Keratinocyte (primary cell): Measurements from ENCODE around the gene NUFIP2. TPM values are rescaled to one million over a fixed set of nuclear protein-coding genes. Genes with fewer than 3 reads are reported as not detected.

Experiments
- DNase-seq: peaks from one replicate; pipeline ENCODE4 v3.0.0-alpha.2; 2011; ENCODE audit warnings: low read depth, missing footprints, low spot score
- FAIRE-seq: peaks from 2 replicates; lab custom pipeline; 2011; peaks lifted over from hg19 to GRCh38; lab: Jason Lieb, UNC
- H2AFZ ChIP-seq: 2 replicates; pipeline ENCODE4 v1.6.0; 2012; ENCODE audit warnings: low read length, control low read depth, inconsistent platforms; ENCODE audit not compliant: control insufficient read depth
- H3K27ac ChIP-seq: 2 replicates; pipeline ENCODE4 v1.5.1; 2011; ENCODE audit warnings: low read length; ENCODE audit not compliant: control insufficient read depth, insufficient read depth
- H3K27me3 ChIP-seq: 3 replicates; pipeline ENCODE4 v1.6.0; 2011; ENCODE audit warnings: low read length; ENCODE audit not compliant: control insufficient read depth, insufficient read depth; ENCODE audit errors: extremely low read depth
- H3K36me3 ChIP-seq, 2 experiments: 2 replicates in 1 of 2; 3 replicates in 1 of 2; pipeline ENCODE4 v1.5.1; 2011; ENCODE audit warnings: low read length in 2 of 2, mild to moderate bottlenecking in 1 of 2; ENCODE audit not compliant: control insufficient read depth in 2 of 2, insufficient read depth in 2 of 2; ENCODE audit errors: extremely low read depth in 1 of 2
- H3K4me1 ChIP-seq: 3 replicates; pipeline ENCODE4 v1.5.1; 2011; ENCODE audit warnings: low read length; ENCODE audit not compliant: control insufficient read depth, insufficient read depth; ENCODE audit errors: extremely low read depth
- H3K4me2 ChIP-seq: 3 replicates; pipeline ENCODE4 v1.6.0; 2011; ENCODE audit warnings: low read depth, low read length; ENCODE audit not compliant: control insufficient read depth, insufficient read depth; ENCODE audit errors: extremely low read depth
- H3K4me3 ChIP-seq, 3 experiments: fragments of 200-600 bp in 1 of 3; sonication (generic) in 1 of 3; 2 replicates in 2 of 3; 3 replicates in 1 of 3; pipeline ENCODE4 v1.5.1; 2011 to 2016; ENCODE audit warnings: low read length in 3 of 3, mild to moderate bottlenecking in 3 of 3, control low read depth in 2 of 3, inconsistent platforms in 1 of 3, low read depth in 1 of 3, mixed read lengths in 1 of 3, mixed run types in 1 of 3, moderate library complexity in 1 of 3; ENCODE audit not compliant: control insufficient read depth in 2 of 3, insufficient read depth in 2 of 3; ENCODE audit errors: extremely low read depth in 1 of 3
- H3K79me2 ChIP-seq: 2 replicates; pipeline ENCODE4 v1.6.0; 2012; ENCODE audit warnings: low read length; ENCODE audit not compliant: control insufficient read depth, insufficient read depth
- H3K9ac ChIP-seq: 3 replicates; pipeline ENCODE4 v1.6.0; 2011; ENCODE audit warnings: low read length; ENCODE audit not compliant: control insufficient read depth, insufficient read depth; ENCODE audit errors: extremely low read depth
- H3K9me1 ChIP-seq: 3 replicates; pipeline ENCODE4 v1.6.0; 2011; ENCODE audit warnings: low read length; ENCODE audit not compliant: control insufficient read depth, insufficient read depth; ENCODE audit errors: extremely low read depth
- H3K9me3 ChIP-seq: 2 replicates; pipeline ENCODE4 v1.5.1; 2012; ENCODE audit warnings: low read depth, low read length; ENCODE audit not compliant: control insufficient read depth
- H4K20me1 ChIP-seq: 3 replicates; pipeline ENCODE4 v1.6.0; 2011; ENCODE audit warnings: low read length; ENCODE audit not compliant: control insufficient read depth, insufficient read depth; ENCODE audit errors: extremely low read depth
- CTCF ChIP-seq, 3 experiments: IDR thresholded peaks in 1 of 3; conservative IDR thresholded peaks in 1 of 3; optimal IDR thresholded peaks in 1 of 3; 2 replicates in 2 of 3; 3 replicates in 1 of 3; pipeline versions ENCODE3 to v1.5.1; 2011; ENCODE audit warnings: low read length in 3 of 3, mild to moderate bottlenecking in 3 of 3, moderate library complexity in 2 of 3, control low read depth in 1 of 3, inconsistent platforms in 1 of 3; ENCODE audit not compliant: insufficient read depth in 2 of 3; ENCODE audit errors: extremely low read depth in 1 of 3
- EZH2 ChIP-seq: IDR thresholded peaks from one replicate; pipeline ENCODE4 v1.6.1; 2012; ENCODE audit warnings: inconsistent platforms, mild to moderate bottlenecking, low read length, moderate library complexity
- dilution Hi-C: fragments of 300-500 bp; cut with MboI; formaldehyde crosslinking; loops from one replicate; pipeline ENCODE4 v1.7.0; 2020; ENCODE audit warnings: low sequenced_read_pairs; ENCODE audit not compliant: extremely low pct_ligation_motif_present
- polyA plus RNA-seq, 5 experiments: library from polyadenylated mRNA; depleted of rRNA in 3 of 5; stranded (reverse) in 3 of 5; stranded (forward) in 1 of 5; unstranded in 1 of 5; fragments of >200 nt; gene quantifications; 1 replicate in 1 of 5; 2 replicates in 3 of 5; 3 replicates in 1 of 5; pipeline versions ENCODE4 v1.2.1 to v1.2.3, GENCODE V29; 2011 to 2012; ENCODE audit warnings: missing spikeins in 2 of 5, low read depth in 1 of 5, low replicate concordance in 1 of 5

Gene NUFIP2
- polyA plus RNA-seq, 1 donor (not counting 4 experiments of a cell fraction or from before 2014, with no cell fraction given): 22.0 TPM

- Histone ChIP-seq H3K9me1 (no peaks in the 10 kb centered on the region), H2AFZ (no peak overlapping the region), H4K20me1 (peaks cover 6% of the 10 kb centered on the region), H3K4me2 (no peak overlapping the region), H3K79me2 (peaks cover 33% of the 10 kb centered on the region), H3K27me3 (no peaks in the 10 kb centered on the region), H3K9me3 (no peaks in the 10 kb centered on the region), H3K4me3 (no peak overlapping the region), H3K36me3 (no peaks in the 10 kb centered on the region), H3K27ac (no peak overlapping the region), H3K9ac (no peak overlapping the region), H3K4me1 (peaks cover 11% of the 10 kb centered on the region)
- no peak for FAIRE-seq
- dilution Hi-C loops: no loop called here
- TF ChIP-seq EZH2: no peak
- TF ChIP-seq CTCF (optimal IDR thresholded peaks at IDR 0.05 in 1 of 3, IDR thresholded peaks at IDR 0.05 in 1 of 3, conservative IDR thresholded peaks at IDR 0.05 in 1 of 3; ENCODE audit: extremely low read depth in 1 of 3, insufficient read depth in 2 of 3, low read length in 3 of 3): no peak
- no peak for DNase-seq
Measured at GRCh38 chr17:29295420-29295819, 1.5 kb upstream of the NUFIP2 start.

GRCh38 chr17:29294580-29294900 is 592 bp upstream of the NUFIP2 start:
- Histone ChIP-seq H3K4me3 (peak overlapping the region; percentile 85 to 98 (median 98)), H3K4me2 (peak overlapping the region; percentile 89), H3K9me1 (no peaks in the 10 kb centered on the region), H3K79me2 (peaks cover 42% of the 10 kb centered on the region), H3K36me3 (peaks cover 0 to 2% of the 10 kb centered on the region in 2 experiments), H3K9me3 (no peaks in the 10 kb centered on the region), H3K4me1 (peaks cover 19% of the 10 kb centered on the region), H3K27ac (peak overlapping the region; percentile 91), H3K27me3 (no peaks in the 10 kb centered on the region), H4K20me1 (peaks cover 14% of the 10 kb centered on the region), H3K9ac (peak overlapping the region; percentile 90), H2AFZ (peak overlapping the region; percentile 98)
- DNase-seq: no peak
- dilution Hi-C loops: no loop called here
- no peak for FAIRE-seq
- TF ChIP-seq CTCF (optimal IDR thresholded peaks at IDR 0.05 in 1 of 3, IDR thresholded peaks at IDR 0.05 in 1 of 3, conservative IDR thresholded peaks at IDR 0.05 in 1 of 3; ENCODE audit: extremely low read depth in 1 of 3, insufficient read depth in 2 of 3, low read length in 3 of 3) (no peak), EZH2 (no peak)
